ENCODE data around the gene ANKRD16.

GRCh38 chr10:5827841-5828240 lies 61.9 kb downstream of the ANKRD16 start:
- TF ChIP-seq POLR2A (IDR thresholded peaks at IDR 0.05; ENCODE audit: low read depth, low read length) (no peak), POLR2AphosphoS5 (IDR thresholded peaks at IDR 0.05; ENCODE audit: low read depth, low read length) (no peak)
